ENCODE measurements around the gene SLC6A9.

- TF ChIP-seq CTCF (IDR thresholded peaks at IDR 0.05; ENCODE audit: poor library complexity) = no peak
- no peak for TF ChIP-seq EZH2phosphoT487 (IDR thresholded peaks at IDR 0.05; ENCODE audit: low read depth, severe bottlenecking, unreplicated experiment)
These were observed 49.6 kb downstream of the SLC6A9 start for GRCh38 chr1:43981636-43982035.

All from hepatocyte (in vitro differentiated cells).